ENCODE measurements around the gene TNFRSF19. TPM values are rescaled to one million over a fixed set of nuclear protein-coding genes. Genes with fewer than 3 reads are reported as not detected.

TNFRSF19 gene
- total and polyA plus RNA-seq, 4 donors, result 0.27 to 2.8 (median 0.91) TPM

GRCh38 chr13:23699271-23699670 is 129.1 kb downstream of the TNFRSF19 start:
- TF ChIP-seq FOXA2 (IDR thresholded peaks at IDR 0.05), result no peak
- TF ChIP-seq CTCF (IDR thresholded peaks at IDR 0.05; ENCODE audit: low read depth, low read length, missing input control), result no peak
- no peak for TF ChIP-seq GABPA (IDR thresholded peaks at IDR 0.05 in 1 of 2, conservative IDR thresholded peaks at IDR 0.05 in 1 of 2)
- 83% methylated on average over 2 of the region's 2 CpGs for WGBS
- H3K4me3 ChIP-seq (ENCODE audit: low read depth in 1 of 3, low read length in 3 of 3), result no peak overlapping the region
- DNase-seq (ENCODE audit: low spot score), result no peak
- H3K9ac ChIP-seq (ENCODE audit: low read depth in 1 of 2, low read length in 2 of 2), result no peak overlapping the region
- H3K9me3 ChIP-seq (ENCODE audit: control insufficient read depth in 4 of 4, low read length in 3 of 4), result no peaks in the 10 kb centered on the region
- H3K27ac ChIP-seq (ENCODE audit: low read depth in 1 of 2, low read length in 2 of 2), result no peak overlapping the region
- H3K4me1 ChIP-seq (ENCODE audit: control insufficient read depth in 4 of 4, insufficient read depth in 4 of 4, low read length in 3 of 4), result peaks cover 0 to 2% (median 1%) of the 10 kb centered on the region in 4 donors
- peaks cover 0 to 5% (median 0%) of the 10 kb centered on the region in 4 donors for H3K27me3 ChIP-seq (ENCODE audit: control insufficient read depth in 4 of 4, insufficient read depth in 4 of 4, low read length in 3 of 4)
- H3K36me3 ChIP-seq (ENCODE audit: control insufficient read depth in 4 of 4, insufficient read depth in 3 of 4, low read depth in 1 of 4, low read length in 3 of 4), result no peaks in the 10 kb centered on the region

- no peaks in the 10 kb centered on the region for H3K36me3 ChIP-seq (ENCODE audit: control insufficient read depth in 4 of 4, insufficient read depth in 3 of 4, low read depth in 1 of 4, low read length in 3 of 4)
- no peak for TF ChIP-seq FOXA2 (IDR thresholded peaks at IDR 0.05)
- TF ChIP-seq SP1 (IDR thresholded peaks at IDR 0.05), result no peak
- no peak for TF ChIP-seq EGR1 (IDR thresholded peaks at IDR 0.05; ENCODE audit: low read depth in 2 of 2)
- TF ChIP-seq NR2F2 (IDR thresholded peaks at IDR 0.05), result no peak
- TF ChIP-seq RXRA (IDR thresholded peaks at IDR 0.05), result no peak
- no peak for TF ChIP-seq REST (IDR thresholded peaks at IDR 0.05)
- TF ChIP-seq CTCF (IDR thresholded peaks at IDR 0.05; ENCODE audit: low read depth, low read length, missing input control), result no peak
- TF ChIP-seq ZBTB33 (IDR thresholded peaks at IDR 0.05), result no peak
- TF ChIP-seq MAX (IDR thresholded peaks at IDR 0.05), result no peak
- no peak for TF ChIP-seq TAF1 (conservative IDR thresholded peaks at IDR 0.05)
- no peak for TF ChIP-seq GABPA (IDR thresholded peaks at IDR 0.05 in 1 of 2, conservative IDR thresholded peaks at IDR 0.05 in 1 of 2)
- no peak for TF ChIP-seq FOXA1 (IDR thresholded peaks at IDR 0.05)
- no peak for TF ChIP-seq JUND (IDR thresholded peaks at IDR 0.05)
- TF ChIP-seq RAD21 (IDR thresholded peaks at IDR 0.05), result no peak
- no peak for TF ChIP-seq HNF4A (conservative IDR thresholded peaks at IDR 0.05)
- no peak for TF ChIP-seq YY1 (IDR thresholded peaks at IDR 0.05)
- H3K27ac ChIP-seq (ENCODE audit: low read depth in 1 of 2, low read length in 2 of 2), result no peak overlapping the region
- no peaks in the 10 kb centered on the region for H3K9me3 ChIP-seq (ENCODE audit: control insufficient read depth in 4 of 4, low read length in 3 of 4)
- H3K9ac ChIP-seq (ENCODE audit: low read depth in 1 of 2, low read length in 2 of 2), result no peak overlapping the region
- no peaks in the 10 kb centered on the region for H3K4me1 ChIP-seq (ENCODE audit: control insufficient read depth in 4 of 4, insufficient read depth in 4 of 4, low read length in 3 of 4)
- H3K27me3 ChIP-seq (ENCODE audit: control insufficient read depth in 4 of 4, insufficient read depth in 4 of 4, low read length in 3 of 4), result no peaks in the 10 kb centered on the region
- no peak overlapping the region for H3K4me3 ChIP-seq (ENCODE audit: low read depth in 1 of 3, low read length in 3 of 3)
- no peak for DNase-seq (ENCODE audit: low spot score)
- 94% methylated on average over 5 of the region's 5 CpGs for WGBS
Observed at GRCh38 chr13:23701186-23701585, 131.0 kb downstream of the TNFRSF19 start.

Measured in liver (tissue), 9 donors.